ENCODE results near the gene WRNIP1.

GRCh38 chr6:2725999-2726567 lies 39.1 kb upstream of the WRNIP1 start:
- no peak for TF ChIP-seq RAD21 (IDR thresholded peaks at IDR 0.05; ENCODE audit: low read depth)
- TF ChIP-seq SIN3A (IDR thresholded peaks at IDR 0.05; ENCODE audit: low read depth): no peak
- no peak for TF ChIP-seq CTCF (IDR thresholded peaks at IDR 0.05 in 2 of 3, conservative IDR thresholded peaks at IDR 0.05 in 1 of 3; ENCODE audit: borderline replicate concordance in 1 of 3, insufficient read depth in 1 of 3, low read depth in 2 of 3, low read length in 2 of 3)
- no peak for TF ChIP-seq EZH2phosphoT487 (IDR thresholded peaks at IDR 0.05; ENCODE audit: borderline replicate concordance)
- TF ChIP-seq CEBPB (IDR thresholded peaks at IDR 0.05; ENCODE audit: low read depth): no peak
- no peak for TF ChIP-seq TCF7L2 (IDR thresholded peaks at IDR 0.05; ENCODE audit: borderline replicate concordance, extremely low read depth, insufficient read depth, insufficient read length)
- TF ChIP-seq EGR1 (IDR thresholded peaks at IDR 0.05; ENCODE audit: low read depth): no peak
- no peak for TF ChIP-seq POLR2A (IDR thresholded peaks at IDR 0.05; ENCODE audit: borderline replicate concordance, extremely low read depth, insufficient read depth, insufficient read length)
- TF ChIP-seq EZH2 (IDR thresholded peaks at IDR 0.05): no peak
- TF ChIP-seq REST (IDR thresholded peaks at IDR 0.05; ENCODE audit: low read depth): no peak
- TF ChIP-seq ZNF274 (IDR thresholded peaks at IDR 0.05; ENCODE audit: low read depth, low read length): no peak
- TF ChIP-seq JUND (IDR thresholded peaks at IDR 0.05): no peak
- TF ChIP-seq POLR2AphosphoS5 (IDR thresholded peaks at IDR 0.05; ENCODE audit: low read depth, low read length): no peak

All from HCT116 (cell line).